SIG-M5 treated with dmso at 0.1 percent for 504 hours (cell line): ENCODE data around the gene PKD1L1.
A peak's percentile ranks its signal among the peaks of the same experiment; 100 is the strongest.
"Not testable (repeated sequence)": the region's sequence is repeated elsewhere in the genome, so short reads cannot be mapped to it uniquely, and the experiment has no call there.

Experiments
- DNase-seq: peaks from one replicate; lab custom pipeline; 2025; ENCODE audit not compliant: unreplicated experiment; lab: John Stamatoyannopoulos, UW

The PKD1L1 gene

DNA sequence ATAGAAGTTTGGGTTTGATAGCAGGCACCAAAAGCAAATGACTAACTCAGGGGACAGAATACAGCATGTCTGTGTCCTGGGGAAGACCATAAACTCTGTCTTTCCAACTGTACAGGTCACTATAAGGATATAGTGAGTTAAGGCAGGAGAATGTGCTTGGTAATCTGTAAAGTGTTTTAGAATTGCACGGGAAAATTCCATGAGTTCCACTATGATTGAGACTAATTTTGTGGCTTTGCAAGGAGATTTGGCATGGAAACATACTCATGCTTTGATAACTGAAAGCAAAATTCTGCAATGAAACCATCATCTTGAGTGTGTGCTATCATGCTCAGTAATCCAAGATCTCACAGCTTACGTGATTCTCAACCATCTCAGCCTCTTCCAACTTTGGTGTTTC lies 152.6 kb downstream of the PKD1L1 start:
- no peak for DNase-seq

DNA sequence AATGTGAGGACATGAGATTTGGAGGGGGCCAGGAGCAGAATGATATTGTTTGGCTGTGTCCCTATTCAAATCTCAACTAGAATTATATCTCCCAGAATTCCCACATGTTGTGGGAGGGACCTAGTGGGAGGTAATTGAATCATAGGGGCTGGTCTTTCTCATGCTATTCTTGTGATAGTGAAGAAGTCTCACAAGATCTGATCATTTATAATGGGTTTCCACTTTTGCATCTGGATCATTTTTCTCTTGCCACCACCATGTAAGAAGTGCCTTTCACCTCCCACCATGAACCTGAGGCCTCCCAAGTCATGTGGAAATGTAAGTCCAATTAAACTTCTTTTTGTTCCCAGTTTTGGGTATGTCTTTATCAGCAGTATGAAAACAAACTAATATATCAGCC lies 153.1 kb downstream of the PKD1L1 start:
- DNase-seq = not testable (repeated sequence)

DNA sequence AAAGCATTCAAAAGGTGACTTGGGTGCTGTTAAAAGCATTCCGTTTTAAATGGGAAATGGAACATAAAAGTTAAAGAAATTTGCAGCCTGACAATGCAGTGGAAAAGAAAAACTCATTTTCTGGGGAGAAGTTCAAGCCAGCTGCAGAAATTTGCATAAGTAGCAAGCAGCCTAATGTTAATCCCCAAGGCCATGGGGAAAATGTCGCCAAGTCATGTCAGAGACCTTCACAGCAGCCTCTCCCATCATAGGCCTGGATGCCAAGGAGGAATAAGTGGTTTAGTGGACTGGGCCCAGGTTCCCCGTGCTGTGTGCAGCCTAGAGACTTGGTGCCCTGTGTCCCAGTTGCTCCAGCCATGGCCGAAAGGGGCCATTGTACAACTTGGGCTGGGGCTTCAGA lies 154.2 kb downstream of the PKD1L1 start:
- DNase-seq = no peak

DNA sequence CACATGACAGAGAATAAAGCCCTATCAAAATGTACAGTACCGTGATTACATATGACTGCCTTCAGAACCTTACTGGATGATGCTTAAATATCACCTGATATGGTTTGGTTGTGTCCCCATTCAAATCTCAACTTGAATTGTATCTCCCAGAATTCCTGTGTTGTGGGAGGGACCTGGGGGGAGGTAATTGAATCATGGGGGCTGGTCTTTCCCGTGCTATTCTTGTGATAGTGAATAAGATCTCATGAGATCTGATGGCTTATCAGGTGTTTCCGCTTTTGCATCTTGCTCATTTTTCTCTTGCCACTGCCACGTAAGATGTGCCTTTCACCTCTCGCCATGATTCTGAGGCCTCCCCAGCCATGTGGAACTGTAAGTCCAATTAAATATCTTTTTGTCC lies 155.1 kb downstream of the PKD1L1 start:
- not testable (repeated sequence) for DNase-seq

- DNase-seq = peak; percentile 27
Measured at GRCh38 chr7:47792521-47793121, 155.6 kb downstream of the PKD1L1 start.

GRCh38 chr7:47791682-47792081 lies 156.6 kb downstream of the PKD1L1 start:
- DNase-seq = no peak

- DNase-seq = no peak
Measured at GRCh38 chr7:47788083-47788482, 160.2 kb downstream of the PKD1L1 start.

DNA sequence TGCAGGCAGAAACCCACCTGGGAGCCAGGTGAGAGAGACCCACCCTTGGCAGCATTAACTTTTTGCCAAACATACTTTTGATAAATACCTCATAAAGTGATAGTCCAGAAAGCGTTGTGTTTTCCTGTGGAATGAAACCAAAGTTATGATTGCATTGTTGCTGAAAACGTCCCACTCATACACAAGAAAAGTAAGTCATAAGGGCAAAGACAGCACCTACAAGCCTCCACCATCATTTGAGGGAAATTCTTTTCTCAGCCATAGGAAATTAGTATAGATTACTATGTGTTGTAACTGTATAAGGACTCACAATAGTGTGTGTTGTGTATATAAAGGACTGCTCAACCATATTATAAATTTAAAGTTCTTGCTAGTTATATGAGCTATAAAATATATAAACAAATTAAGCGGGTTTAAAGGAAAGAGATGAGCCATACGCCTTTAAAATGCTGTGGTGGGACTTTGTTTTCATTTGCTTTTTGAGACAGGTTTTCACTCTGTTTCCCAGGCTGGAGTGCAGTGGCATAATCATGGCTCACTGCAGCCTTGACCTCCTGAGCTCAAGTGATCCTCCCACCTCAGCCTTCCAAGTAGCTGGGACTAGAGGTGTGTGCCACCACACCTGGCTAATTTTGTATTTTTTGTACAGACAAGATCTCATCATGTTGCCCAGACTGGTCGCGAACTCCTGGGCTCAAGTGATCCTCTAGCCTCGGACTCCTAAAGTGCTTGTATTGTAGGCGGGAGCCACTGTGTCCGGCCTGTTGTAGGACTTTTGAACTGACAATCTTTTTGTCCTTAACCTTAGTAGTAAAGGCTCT lies 160.8 kb downstream of the PKD1L1 start:
- DNase-seq = no peak

DNA sequence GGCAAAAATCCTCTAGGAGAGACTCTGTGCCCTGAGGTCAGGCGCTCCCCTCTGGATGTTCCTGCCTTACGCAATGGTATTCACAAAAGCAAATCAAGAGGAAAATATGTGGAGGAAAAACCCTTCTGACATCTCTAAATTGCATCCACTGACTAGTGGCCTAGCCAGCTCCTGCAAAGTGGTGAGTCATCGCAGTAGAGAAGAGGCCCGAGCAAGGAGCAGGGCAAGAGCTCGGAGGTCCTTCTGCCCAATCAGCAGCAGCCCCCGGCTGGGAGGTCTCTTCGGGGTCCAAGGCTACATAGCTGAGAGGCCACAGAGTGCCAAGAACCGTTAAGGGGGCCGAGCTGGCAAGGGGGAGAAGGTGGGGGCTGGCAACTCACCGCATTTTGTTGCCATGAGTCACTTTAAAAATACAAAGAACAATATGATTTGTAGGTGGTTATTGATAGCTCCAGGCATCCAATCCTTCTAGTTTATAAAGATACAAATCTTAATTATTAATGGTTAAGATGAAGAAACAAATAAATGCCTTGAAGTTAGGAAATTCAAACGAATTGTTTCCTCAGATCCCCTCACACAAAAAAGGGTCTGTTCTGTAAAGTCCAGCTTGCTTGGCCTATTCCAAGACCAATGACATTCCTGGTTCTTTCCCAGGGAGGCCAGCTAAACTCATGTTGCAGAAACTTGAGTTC lies 161.6 kb downstream of the PKD1L1 start:
- peak; percentile 34 for DNase-seq

- no peak for DNase-seq
Measured at GRCh38 chr7:47785923-47786556, 162.2 kb downstream of the PKD1L1 start.

GRCh38 chr7:47783456-47784223 lies 164.6 kb downstream of the PKD1L1 start:
- no peak for DNase-seq

DNA sequence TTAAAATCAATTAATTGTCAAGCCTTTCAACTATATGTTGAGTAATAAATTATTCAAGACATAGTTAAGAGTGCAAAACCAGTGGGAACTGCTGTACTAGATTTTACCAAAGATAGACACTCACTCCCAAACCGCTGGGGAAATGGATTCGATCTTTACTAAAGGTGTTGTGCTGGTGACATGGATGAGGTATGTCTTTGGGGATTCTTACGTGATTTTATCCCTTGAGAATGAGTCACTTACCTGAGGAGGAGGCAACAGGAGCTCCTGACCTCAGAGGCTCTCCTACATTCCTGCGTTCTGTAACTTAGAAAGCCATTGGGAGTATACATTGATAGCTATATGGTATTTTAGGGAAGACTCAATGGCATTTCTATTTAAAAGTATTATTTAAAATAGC lies 165.5 kb downstream of the PKD1L1 start:
- no peak for DNase-seq

DNA sequence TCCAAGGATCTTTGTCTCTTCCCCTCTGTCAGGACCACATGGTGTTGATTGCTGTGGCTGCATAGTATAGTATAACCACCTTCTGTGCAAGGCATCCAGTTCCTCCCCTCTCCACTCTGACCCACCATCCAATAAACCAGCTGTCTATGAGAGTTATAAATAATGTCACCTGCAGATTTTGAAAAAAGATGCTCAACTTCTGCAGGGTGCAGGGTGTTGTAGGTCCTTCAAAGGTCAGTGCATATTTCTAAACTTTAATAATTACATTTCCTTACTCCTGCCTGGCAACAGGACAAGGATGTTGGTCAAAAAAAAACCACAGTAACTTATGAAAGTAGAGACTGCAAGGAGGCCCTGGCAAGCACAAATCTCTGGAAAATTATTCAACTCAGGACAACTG lies 166.2 kb downstream of the PKD1L1 start:
- no peak for DNase-seq

DNA sequence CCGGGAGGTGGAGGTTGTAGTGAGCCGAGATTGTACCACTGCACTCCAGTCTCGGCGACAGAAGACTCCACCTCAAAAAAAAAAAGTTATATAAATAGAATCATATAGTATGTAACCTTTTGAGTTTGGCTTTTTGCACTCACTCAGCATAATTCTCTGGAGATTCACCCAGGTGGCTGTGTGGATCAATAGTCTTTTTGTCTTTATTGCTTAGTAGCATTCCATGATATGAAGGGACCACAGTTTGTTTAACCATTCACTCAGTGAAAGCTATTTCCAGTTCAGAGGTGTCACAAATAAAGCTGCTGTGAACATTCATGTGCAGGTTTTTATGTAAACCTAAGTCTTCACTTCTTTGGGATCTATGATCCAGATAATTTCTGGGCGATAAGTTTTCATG lies 167.7 kb downstream of the PKD1L1 start:
- no peak for DNase-seq

DNA sequence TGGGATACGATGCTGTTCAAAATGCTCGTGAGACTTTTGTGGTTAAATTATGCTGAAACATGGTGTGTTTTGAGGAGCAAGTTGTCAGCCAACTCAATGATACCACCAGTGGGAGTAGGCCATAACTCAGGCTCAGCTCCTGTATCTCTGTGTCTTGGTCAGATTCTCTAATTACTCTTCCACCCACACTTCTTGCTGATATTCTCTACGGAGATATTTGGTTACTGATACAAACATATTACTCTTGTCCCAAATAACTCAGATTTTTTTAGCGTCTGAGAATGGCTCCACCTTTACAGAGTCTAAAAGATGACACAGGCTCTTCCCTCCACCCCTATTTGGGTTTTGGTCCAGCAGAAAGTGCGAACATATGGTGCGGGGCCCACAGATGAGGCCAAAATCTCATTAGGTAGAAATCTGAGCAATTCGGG lies 168.9 kb downstream of the PKD1L1 start:
- no peak for DNase-seq

GRCh38 chr7:47778153-47778661 lies 170.1 kb downstream of the PKD1L1 start:
- DNase-seq = no peak

- DNase-seq = no peak
Measured at GRCh38 chr7:47777531-47778152, 170.6 kb downstream of the PKD1L1 start.

DNA sequence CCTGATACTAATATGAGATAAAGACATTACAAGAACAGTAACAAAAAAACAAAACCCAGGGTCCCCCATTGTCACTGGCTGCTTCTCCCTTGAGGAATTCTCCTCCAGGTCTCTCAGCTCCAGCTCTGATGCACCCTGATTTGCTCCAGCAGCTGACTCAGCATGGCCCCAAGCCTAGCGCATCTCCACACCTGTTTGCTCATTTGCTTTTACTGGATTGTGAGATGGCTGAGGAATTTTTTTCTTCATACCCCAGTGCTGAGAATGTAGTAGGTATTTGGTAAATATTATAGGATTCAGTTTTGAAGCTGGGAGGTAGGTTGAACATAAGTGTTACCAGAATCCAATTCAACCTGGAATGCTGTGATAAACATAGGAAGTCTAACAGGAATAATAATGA lies 171.9 kb downstream of the PKD1L1 start:
- DNase-seq = no peak

DNA sequence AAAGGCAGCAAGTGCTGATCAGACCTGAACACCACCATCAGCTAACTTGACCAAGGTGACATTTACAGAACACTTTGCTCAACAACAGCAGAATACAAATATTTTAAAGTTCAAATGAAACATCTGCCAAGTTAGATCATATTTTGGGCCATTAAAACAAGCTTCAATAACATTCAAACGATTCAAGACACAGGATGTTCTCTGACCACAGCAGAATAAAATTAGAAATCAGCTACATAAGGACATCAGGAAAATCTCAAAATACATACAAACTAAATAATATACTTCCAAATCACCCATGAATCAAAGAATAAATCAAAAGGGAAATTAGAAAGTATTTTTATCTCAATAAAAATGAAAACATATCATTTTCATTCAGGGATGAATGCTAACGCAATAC lies 173.0 kb downstream of the PKD1L1 start:
- no peak for DNase-seq

DNA sequence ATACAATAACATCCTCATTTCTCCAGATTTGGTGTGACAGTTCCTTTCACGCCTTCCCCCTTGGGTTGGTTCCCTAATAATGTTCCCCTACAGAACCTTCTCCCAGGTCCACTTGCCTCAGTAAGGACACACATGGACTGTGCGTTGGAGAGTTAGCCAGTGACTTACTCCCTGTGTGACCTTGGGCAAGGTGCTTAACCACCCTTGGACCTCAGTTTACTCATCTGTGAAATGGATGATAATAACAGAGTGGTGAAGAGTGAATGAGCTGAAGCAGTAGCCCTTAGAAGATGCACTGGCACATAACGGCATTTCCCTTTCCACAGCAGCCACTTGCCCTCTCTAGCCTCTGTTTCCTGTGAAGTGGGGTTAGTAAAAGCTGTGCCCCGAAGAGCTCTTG lies 175.8 kb downstream of the PKD1L1 start:
- DNase-seq = no peak
